GM19351 (cell line): ENCODE measurements around the gene ATP6V0C.
"Not testable (repeated sequence)": the region's sequence is repeated elsewhere in the genome, so short reads cannot be mapped to it uniquely, and the experiment has no call there.

Experiments
- ATAC-seq: cut with Tn5 transposase; IDR thresholded peaks from one replicate; pipeline ENCODE4 v1.9.1; 2021; ENCODE audit warnings: mild to moderate bottlenecking, moderate library complexity; ENCODE audit not compliant: unreplicated experiment

Gene ATP6V0C

DNA sequence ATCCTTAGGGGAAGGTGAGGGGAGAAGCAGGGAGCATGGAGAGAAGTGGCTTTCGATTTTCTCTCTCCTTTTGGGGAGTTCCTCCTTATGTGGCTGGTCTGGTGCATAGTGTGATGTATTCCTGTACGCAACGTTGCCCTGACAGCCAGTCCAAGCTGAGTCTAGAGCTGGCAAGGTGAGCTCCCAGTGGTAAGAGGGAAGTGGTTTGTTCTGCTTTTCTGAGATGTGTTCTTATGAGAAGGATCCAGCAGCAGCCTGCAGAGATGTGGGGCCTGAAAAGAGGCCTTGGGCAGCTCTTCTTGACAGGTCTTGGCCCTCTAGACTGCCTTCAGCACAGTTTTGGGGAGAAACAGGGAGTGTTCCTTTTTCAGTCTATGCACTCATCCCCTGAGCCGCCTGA is 27.2 kb downstream of the ATP6V0C start:
- not testable (repeated sequence) for ATAC-seq

DNA sequence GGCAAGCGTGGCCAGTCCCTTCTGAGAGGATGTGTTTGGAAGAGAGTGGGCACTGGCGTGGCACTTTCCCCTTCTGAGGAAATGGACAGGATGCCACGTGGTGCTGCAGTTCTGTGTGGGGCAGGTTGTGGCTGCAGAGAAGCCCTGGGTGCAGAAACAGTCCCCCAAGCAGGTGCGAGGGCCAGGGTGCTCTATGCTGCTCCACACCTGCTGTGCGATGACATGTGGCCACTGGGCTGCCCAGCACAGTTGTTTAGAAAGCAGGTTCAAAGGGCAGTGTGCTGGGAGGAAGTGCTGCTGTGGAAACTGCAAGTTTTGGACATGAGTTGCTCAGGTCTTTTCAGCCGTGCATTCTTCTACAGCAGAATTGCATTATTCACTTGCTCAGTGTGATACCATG is 27.7 kb downstream of the ATP6V0C start:
- not testable (repeated sequence) for ATAC-seq

DNA sequence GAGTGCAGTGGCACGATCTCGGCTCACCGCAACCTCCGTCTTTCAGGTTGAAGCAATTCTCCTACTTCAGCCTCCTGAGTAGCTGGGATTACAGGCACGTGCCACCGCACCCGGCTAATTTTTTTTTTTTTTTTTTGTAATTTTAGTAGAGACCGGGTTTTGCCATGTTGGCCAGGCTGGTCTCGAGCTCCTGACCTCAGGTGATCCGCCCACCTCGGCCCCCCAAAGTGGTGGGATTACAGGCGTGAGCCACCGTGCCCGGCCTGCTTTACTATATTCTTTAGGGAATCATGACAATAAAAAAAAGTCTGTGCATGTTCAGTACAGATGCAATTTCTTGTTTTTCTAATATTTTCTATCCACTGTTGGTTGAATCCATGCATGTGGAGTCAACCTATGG is 30.0 kb downstream of the ATP6V0C start:
- ATAC-seq: not testable (repeated sequence)

DNA sequence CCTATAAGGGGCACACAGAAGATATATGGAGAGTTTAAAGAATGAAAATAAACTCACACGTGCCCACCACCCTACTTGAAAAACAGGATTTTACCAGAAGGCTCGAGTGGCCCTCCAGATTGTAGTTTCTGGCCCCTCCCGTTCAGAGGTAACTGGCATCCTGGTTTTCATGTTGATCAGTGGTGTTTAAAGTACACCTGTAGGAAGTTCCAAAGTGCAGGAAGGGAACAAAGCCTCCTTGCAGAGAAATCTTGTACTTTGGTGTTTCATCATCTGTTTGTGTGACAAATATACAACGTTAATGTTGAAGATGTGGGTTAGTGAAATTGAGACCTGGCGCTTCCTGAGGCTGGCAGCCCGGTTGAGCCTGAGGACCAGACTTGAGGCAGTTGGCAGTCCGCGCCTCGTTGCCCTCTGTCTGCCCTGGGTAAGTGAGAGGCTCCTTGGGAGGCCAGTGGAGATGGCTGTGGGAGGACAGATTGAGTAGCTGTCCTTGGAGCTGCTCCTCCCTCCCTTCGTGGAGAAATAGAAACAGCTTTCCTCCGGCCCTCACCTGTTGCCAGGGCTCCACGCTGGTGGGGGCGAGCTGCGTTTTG is 36.6 kb downstream of the ATP6V0C start:
- ATAC-seq: not testable (repeated sequence)

DNA sequence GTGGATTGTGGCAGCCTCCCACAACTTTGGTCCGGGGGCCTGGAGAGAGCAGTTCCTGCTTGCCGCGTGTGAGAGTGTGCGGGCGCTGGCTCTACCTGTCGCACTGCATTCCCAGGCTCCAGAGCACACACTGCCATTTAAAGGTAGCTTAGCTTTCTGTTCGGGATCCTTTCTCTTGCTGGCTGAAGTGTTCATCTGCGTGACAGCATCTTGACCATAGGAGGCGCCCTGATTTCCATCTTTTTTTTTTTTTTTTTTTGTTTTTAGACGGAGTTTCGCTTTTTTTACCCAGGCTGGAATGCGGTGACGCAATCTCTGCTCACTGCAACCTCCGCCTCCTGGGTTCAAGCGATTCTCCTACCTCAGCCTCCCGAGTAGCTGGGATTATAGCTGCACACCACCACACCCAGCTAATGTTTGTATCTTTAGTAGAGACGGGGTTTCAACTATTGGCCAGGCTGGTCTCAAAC is 37.7 kb downstream of the ATP6V0C start:
- not testable (repeated sequence) for ATAC-seq

DNA sequence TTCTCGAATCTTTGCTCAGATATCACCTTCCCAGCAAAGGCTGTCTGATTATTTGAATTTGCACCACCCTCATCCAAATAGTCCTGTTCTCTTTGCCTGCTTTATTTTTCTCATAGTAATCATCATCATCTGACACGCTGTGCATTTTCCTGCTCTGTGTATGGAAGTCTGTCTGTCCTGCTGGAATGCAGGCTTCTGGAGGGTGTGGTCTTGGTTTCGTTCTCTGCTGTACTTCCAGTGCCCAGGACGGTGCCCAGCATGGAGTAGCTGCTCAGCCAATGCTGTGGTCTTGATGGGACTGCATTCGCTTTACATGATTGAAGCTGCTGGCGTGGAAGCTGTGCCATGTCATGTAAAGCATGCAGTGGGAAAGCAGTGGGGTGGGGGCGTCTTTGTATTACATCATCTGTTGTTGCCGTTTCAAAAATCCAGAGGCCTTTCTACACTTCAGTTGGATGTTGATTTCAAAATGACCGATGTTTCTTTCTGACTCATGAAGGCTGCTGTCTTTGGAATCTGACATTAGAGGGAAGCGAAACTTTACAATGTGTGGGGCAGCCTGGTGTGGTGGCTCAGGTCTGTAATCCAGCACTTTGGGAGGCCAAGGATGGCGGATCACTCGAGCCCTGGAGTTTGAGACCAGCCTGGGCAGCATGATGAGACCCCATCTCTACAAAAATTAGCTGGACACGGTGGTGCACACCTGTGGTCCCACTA is 41.1 kb downstream of the ATP6V0C start:
- ATAC-seq: not testable (repeated sequence)

DNA sequence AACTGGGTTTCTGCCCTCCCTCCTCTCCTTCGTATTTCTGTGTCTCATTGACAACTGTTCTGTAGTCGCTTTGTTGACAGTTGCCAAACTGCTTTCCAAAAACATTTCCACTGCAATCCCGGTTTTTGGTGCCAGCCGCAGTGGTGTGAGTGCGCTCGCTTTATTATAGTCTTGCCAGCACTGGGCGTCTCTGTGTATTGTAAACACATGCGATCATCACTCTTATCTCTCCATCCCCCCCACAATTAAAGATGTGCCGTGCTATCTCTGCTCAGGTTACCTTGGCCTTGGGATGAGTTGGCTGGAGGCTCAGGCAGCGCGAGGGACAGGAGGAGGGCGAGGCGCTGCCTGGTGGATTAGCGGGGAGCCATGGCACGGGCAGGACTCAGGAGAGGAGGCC is 43.4 kb downstream of the ATP6V0C start:
- not testable (repeated sequence) for ATAC-seq

DNA sequence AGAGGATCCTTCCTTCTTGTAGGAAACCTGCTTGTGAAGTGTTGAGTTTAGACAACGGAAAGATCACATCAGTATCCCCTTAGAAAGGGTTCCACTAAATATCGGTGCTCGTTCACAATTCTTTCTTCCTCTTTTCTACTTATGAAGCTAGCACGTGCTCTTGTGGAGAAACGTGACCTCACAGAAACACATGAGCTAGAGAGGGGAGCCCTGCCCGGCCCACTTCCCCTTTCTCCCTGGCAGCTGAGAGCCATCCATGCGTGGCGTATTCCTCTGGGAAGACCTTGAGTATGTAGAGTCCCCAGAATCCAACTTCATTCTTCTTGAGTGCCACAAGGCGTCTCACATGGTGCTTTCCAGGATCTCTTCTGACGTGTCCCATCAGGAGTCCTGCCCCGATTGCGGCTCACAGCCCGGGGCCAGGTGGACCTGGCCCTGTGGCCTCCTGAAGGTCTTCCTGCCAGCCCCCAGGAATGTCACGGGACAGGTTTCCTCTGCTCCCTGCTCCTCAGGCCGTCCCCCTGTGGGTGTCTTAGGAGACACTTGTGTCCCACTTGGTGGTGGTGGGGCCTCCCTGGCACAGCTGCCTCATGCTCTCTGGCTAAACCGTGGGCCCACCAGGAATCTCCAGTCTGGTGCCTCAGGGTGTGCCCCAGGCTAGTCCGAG is 46.5 kb downstream of the ATP6V0C start:
- peak; percentile 13 for ATAC-seq

DNA sequence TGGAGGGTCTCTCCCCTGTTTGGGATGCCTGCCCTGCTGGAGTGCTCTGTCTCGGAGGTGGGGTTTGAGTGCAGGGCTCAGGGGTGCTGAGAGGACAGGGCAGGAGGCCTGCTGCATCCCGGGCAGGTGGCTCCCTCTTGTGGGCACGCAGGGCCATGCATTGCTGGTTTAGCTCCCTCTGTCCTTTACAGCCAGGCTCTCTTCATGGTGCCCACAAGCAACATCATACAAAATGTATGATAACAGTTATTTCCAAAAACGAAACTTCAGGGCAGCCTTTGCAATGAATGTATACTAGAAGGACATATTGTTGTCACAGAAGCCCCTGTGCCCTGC is 47.0 kb downstream of the ATP6V0C start:
- peak; percentile 67 for ATAC-seq

DNA sequence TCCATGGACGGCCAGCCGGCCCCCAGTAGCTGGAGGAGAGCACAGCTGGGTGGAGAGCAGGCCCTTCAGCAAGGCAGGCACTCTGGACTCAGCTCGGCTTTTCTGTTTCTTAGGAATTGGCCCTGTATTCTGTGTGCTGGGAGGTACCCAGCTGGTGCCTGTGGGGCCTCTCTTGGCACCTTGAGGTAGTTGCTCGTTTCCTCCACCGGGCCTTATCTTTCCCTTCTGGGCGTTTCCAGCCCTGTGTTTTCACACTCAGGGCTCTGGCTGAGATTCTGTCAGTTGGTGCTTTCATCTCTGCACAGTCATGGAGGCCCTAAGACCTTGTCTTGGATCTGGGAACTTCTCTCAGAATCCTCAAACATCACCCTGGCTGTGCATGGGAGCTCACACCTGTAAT is 53.8 kb downstream of the ATP6V0C start:
- not testable (repeated sequence) for ATAC-seq

DNA sequence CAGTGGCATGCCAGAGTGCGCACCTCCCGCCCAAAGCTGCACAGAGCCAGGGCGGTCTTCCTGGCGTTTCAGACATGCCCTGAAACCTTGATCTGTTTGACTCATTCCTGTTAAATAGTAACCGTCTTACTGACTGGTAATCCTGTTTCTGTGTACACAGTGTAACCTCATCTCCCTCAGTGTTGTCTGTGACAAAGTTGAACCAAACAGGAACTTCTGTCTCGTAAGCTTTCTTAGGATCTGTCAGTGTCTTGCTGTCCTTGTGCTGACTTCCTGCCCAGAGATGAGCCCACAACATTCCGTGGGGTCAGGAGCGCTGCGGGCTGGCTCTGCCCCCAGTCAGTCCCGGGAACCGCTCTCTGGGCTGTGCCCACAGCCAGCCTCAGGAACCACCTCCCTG is 54.8 kb downstream of the ATP6V0C start:
- ATAC-seq: not testable (repeated sequence)
